Neuron (in vitro differentiated cells): Measurements from ENCODE around the gene CFP.
A peak's percentile ranks its signal among the peaks of the same experiment; 100 is the strongest.

Experiments
- H2AFZ ChIP-seq: one replicate; pipeline ENCODE4 v1.6.1; 2013; ENCODE audit warnings: low read depth, mild to moderate bottlenecking, inconsistent platforms, low read length, moderate library complexity
- H3K27me3 ChIP-seq: one replicate; pipeline ENCODE4 v1.6.1; 2013; ENCODE audit warnings: low read length; ENCODE audit not compliant: insufficient read depth
- H3K36me3 ChIP-seq: one replicate; pipeline ENCODE4 v1.6.1; 2013; ENCODE audit warnings: low read length; ENCODE audit not compliant: insufficient read depth
- H3K4me1 ChIP-seq: one replicate; pipeline ENCODE4 v1.6.1; 2013; ENCODE audit warnings: low read length; ENCODE audit not compliant: insufficient read depth
- H3K4me3 ChIP-seq: 2 replicates; pipeline ENCODE4 v1.5.1; 2013; ENCODE audit warnings: mild to moderate bottlenecking, low read length, moderate library complexity
- H3K9me3 ChIP-seq: one replicate; pipeline ENCODE4 v1.6.1; 2013; ENCODE audit warnings: low read length

The CFP gene

DNA sequence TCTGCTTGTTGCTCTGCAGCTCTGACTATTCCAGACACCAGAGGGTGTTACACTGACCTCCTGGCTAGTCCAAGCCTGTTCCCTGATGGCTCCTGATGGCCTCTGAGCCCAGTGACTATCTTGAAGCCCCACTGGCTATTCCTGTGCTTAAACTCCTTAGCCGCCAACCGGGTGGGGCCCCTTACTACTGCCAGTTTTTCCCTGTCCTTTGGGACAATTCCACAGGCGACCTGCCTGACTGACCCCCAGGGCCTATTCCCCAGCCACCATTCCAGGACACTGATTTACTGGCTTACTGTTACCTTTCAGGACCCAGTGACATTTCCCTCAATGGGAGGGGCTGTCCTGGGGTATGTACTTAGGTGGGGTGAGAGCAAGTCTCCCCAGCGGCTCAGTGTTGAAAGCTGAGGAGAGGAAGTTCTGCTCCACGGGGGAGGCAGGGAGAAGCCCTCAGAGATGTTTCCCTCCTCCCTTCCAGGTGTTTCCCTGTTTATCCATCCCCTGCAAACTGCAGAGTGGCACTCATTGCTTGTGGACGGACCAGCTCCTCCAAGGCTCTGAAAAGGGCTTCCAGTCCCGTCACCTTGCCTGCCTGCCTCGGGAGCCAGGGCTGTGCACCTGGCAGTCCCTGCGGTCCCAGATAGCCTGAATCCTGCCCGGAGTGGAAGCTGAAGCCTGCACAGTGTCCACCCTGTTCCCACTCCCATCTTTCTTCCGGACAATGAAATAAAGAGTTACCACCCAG, 43.5 kb downstream of the CFP start:
- Histone ChIP-seq H3K4me3 (no peak overlapping the region), H3K36me3 (peaks cover 3% of the 10 kb centered on the region), H2AFZ (no peak overlapping the region), H3K27me3 (peaks cover 3% of the 10 kb centered on the region), H3K9me3 (no peaks in the 10 kb centered on the region), H3K4me1 (no peaks in the 10 kb centered on the region)

DNA sequence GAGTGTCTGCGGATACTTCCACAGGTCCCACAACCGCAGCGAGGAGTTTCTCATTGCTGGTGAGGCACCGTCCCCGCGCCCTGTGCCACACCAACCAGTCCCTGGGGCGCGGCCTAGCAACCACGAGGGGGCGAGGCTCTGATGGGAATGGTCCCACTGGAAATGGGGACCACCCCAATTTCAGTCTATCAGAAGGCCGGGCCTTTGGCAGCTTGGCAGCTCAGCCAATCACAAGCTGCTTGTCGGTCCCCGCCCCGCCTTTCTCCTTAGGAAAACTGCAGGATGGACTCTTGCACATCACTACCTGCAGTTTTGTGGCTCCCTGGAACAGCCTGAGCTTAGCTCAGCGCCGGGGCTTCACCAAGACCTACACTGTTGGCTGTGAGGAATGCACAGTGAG, 44.5 kb downstream of the CFP start:
- Histone ChIP-seq H3K4me1 (no peaks in the 10 kb centered on the region), H3K27me3 (peaks cover 3% of the 10 kb centered on the region), H3K4me3 (no peak overlapping the region), H3K9me3 (no peaks in the 10 kb centered on the region), H2AFZ (no peak overlapping the region), H3K36me3 (peaks cover 3% of the 10 kb centered on the region)

- Histone ChIP-seq H3K9me3 (no peaks in the 10 kb centered on the region), H3K4me1 (no peaks in the 10 kb centered on the region), H3K4me3 (no peak overlapping the region), H3K36me3 (peaks cover 3% of the 10 kb centered on the region), H2AFZ (no peak overlapping the region), H3K27me3 (peaks cover 3% of the 10 kb centered on the region)
Observed at GRCh38 chrX:47584714-47585113, 45.0 kb downstream of the CFP start.

- H3K36me3 ChIP-seq, result peaks cover 3% of the 10 kb centered on the region
- H3K27me3 ChIP-seq, result peaks cover 3% of the 10 kb centered on the region
- no peaks in the 10 kb centered on the region for H3K4me1 ChIP-seq
- no peak overlapping the region for H2AFZ ChIP-seq
- no peaks in the 10 kb centered on the region for H3K9me3 ChIP-seq
- no peak overlapping the region for H3K4me3 ChIP-seq
Observed at GRCh38 chrX:47583240-47583861, 46.4 kb downstream of the CFP start.

DNA sequence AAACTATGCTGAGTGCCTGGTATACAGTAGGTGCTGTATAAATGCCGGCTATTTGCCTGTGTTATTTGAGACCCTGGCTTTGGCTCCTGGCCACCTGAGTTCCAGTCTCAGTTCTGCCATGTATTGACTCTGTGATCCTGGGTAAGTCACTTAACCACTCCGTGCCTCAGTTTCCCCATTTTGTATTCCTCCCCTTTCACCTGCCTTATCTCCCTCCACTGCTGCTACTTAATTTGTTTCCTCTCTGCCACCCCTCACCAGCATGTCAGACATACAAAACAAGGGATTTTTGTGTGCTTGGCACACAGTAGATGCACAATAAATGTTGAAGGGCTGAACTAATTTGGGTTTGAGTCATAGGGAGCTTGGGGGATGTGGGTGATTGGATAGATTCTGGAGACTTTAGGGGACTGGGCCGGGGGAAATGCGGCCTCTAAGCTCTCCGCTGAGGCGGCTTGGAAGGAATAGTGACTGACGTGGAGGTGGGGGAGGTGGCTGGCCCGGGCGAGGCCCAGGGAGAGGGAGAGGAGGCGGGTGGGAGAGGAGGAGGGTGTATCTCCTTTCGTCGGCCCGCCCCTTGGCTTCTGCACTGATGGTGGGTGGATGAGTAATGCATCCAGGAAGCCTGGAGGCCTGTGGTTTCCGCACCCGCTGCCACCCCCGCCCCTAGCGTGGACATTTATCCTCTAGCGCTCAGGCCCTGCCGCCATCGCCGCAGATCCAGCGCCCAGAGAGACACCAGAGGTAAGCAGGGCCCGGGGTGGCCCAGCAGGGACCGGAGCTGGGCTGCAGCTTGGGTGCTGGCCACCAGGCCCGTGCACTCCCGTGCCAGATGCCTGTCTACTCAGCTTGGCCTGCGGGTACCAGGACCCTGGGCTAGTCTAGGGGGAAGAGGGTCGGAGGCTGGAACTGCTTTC, 47.7 kb downstream of the CFP start, which contains the start of gene TIMP1:
TSS of gene TIMP1 (plus strand) at position 706 of the 917 bp plus-strand sequence. CDS start 980 bp downstream, outside the sequence.
- Histone ChIP-seq H3K36me3 (peaks cover 3% of the 10 kb centered on the region), H3K9me3 (no peaks in the 10 kb centered on the region), H3K27me3 (peaks cover 3% of the 10 kb centered on the region), H3K4me3 (peak within 1 kb of the TSS; percentile 59), H2AFZ (no peak within 1 kb of the TSS), H3K4me1 (no peaks in the 10 kb centered on the region)

- Histone ChIP-seq H2AFZ (no peak overlapping the region), H3K36me3 (peaks cover 1% of the 10 kb centered on the region), H3K4me3 (no peak overlapping the region), H3K9me3 (no peaks in the 10 kb centered on the region), H3K27me3 (no peaks in the 10 kb centered on the region), H3K4me1 (no peaks in the 10 kb centered on the region)
Observed at GRCh38 chrX:47579537-47579936, 50.2 kb downstream of the CFP start.

DNA sequence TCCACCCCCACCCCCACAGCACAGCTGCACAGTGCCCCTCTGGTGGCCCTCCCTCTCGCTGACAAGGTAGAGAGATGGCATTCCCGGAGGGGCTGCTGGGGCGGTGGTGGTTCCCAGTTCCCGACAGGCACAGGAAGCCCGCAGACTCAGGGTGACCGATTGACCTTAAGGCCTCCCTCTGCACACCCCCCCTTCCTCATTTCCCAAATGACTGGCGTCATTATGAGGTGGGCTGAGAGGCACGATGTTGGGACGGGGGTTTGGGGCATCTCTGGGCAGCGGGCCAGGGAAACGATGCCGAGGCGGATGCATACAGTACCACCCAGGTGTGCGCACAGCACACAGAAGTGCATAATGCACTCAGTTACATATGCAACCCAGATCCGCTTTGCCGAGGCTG, 51.0 kb downstream of the CFP start:
- no peak overlapping the region for H3K4me3 ChIP-seq
- no peaks in the 10 kb centered on the region for H3K27me3 ChIP-seq
- H3K36me3 ChIP-seq, result no peaks in the 10 kb centered on the region
- H2AFZ ChIP-seq, result no peak overlapping the region
- no peaks in the 10 kb centered on the region for H3K4me1 ChIP-seq
- H3K9me3 ChIP-seq, result no peaks in the 10 kb centered on the region

- Histone ChIP-seq H3K9me3 (no peaks in the 10 kb centered on the region), H3K36me3 (no peaks in the 10 kb centered on the region), H3K4me1 (no peaks in the 10 kb centered on the region), H3K27me3 (no peaks in the 10 kb centered on the region), H2AFZ (no peak overlapping the region), H3K4me3 (no peak overlapping the region)
Observed at GRCh38 chrX:47577901-47578300, 51.8 kb downstream of the CFP start.

GRCh38 chrX:47577424-47577823, 52.3 kb downstream of the CFP start:
- Histone ChIP-seq H2AFZ (no peak overlapping the region), H3K27me3 (no peaks in the 10 kb centered on the region), H3K9me3 (no peaks in the 10 kb centered on the region), H3K4me3 (no peak overlapping the region), H3K36me3 (no peaks in the 10 kb centered on the region), H3K4me1 (no peaks in the 10 kb centered on the region)

GRCh38 chrX:47576021-47576898, 53.5 kb downstream of the CFP start:
- Histone ChIP-seq H3K36me3 (no peaks in the 10 kb centered on the region), H3K27me3 (no peaks in the 10 kb centered on the region), H2AFZ (no peak overlapping the region), H3K9me3 (no peaks in the 10 kb centered on the region), H3K4me1 (no peaks in the 10 kb centered on the region), H3K4me3 (no peak overlapping the region)

- Histone ChIP-seq H2AFZ (no peak overlapping the region), H3K27me3 (no peaks in the 10 kb centered on the region), H3K4me3 (no peak overlapping the region), H3K4me1 (no peaks in the 10 kb centered on the region), H3K9me3 (peaks cover under 1% of the 10 kb centered on the region), H3K36me3 (peaks cover 5% of the 10 kb centered on the region)
Observed at GRCh38 chrX:47574547-47575301, 55.0 kb downstream of the CFP start.

DNA sequence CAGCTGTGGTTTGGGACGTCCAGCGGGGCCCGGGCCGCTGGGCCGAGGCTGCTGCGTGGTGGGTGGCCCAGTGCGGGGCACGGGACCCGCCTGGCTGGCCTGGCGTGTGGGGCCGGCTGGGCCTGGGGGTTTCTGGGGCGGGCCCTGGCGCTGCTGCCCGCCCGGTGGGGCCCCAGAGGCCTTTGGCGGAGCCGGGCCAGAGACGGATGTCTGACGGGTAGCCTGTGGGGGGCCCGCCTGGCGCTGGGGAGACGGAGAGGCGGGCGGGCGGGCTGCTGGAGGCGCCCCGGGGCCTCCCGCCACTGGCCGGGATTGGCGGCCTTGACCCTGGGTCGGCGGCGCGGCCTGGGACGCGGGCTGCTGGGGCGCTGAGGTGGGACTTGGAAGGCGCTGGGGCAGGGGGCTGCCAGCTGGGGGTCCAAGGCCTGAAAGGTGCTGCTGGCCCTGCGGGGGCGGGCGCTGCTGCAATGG, 55.6 kb downstream of the CFP start:
- H2AFZ ChIP-seq, result no peak overlapping the region
- no peaks in the 10 kb centered on the region for H3K4me1 ChIP-seq
- no peak overlapping the region for H3K4me3 ChIP-seq
- peaks cover 3% of the 10 kb centered on the region for H3K9me3 ChIP-seq
- peaks cover 9% of the 10 kb centered on the region for H3K36me3 ChIP-seq
- H3K27me3 ChIP-seq, result no peaks in the 10 kb centered on the region
